GM18861 (cell line): ENCODE results near the gene RASGEF1B.

Experiments used
- ATAC-seq: cut with Tn5 transposase; IDR thresholded peaks from one replicate; pipeline ENCODE4 v1.9.1; 2021; ENCODE audit not compliant: unreplicated experiment

Gene RASGEF1B

DNA sequence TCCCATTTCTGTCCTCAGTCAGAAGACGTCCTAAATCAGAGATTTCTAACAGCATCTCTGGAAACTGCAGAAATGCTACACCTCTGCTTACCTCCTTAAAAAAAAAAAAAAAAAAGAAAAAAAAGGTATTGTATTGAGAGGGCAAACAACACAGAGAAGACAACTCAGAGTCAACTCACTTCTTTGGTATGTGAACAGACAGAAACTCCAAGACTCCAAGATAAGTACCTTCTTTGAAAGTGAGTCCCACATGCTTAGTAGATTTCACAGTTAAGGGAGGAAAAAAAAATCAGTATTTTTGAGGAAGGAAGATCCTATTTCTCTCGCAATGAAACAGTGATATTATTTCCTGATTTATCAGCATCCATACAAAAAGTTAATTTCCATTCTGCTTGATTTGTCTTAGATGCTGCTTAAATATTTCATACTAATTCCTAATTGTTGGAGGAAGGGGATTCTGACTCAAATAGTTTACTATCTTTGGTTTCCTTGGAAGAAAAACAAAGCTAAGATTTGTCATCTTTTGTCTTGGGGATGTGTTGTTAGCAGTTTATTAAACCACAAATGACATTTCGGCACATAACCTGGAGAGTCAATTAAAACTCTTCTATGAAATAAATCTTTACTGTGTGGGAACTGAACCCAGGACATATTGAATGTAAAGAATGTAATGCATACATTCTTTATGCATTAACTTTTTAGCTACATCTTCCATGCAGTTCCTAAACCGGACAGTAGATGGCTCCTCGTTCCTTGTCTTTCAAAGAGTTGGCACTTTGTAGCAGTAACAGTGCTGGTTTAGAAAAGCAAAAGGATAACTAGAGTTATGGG, 4.7 kb downstream of the RASGEF1B start:
- no peak for ATAC-seq

GRCh38 chr4:81465406-81466340, 6.0 kb downstream of the RASGEF1B start:
- ATAC-seq: no peak

DNA sequence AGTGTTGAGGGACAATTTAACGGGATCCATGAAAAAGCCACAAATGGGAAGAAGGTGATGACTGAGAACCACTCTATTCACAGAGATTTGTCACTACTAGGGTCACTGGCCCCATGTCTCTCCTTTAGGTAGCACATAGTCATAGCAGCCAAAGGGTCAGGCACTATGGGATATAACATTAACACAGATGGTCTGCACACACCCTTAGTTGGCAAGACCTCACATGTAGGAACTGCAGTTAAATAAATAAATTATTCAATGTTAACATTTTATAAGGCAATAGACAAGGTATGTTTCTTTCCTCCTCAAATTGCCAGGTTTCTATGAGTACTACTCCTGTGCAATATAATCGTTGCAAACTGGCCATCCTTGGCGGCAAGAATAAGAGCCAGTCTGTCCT, 10.9 kb downstream of the RASGEF1B start:
- ATAC-seq: no peak

DNA sequence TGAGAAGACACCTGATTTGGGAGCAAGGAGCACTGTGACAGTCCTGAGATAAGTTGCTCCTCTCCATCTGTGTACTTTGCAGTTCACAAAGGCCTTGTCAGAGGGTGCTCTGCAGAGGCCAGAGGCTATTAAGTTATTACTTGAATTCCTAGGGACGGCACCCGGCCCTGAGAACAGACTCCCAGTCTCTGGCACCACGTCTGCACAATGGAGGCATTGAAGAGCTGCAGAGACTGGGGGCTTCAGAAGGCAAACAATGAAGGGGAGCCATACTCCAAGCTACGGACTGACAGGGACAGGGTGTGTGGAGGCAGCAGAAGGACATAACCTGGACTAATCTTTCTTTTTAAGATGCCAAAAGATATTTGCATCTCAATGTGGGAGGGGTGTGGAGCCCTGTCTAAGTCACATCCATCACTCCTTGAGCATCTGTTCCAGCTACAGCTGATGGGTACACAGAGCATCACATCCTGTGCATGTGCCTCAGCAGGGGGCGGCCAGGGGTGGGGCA, 11.5 kb downstream of the RASGEF1B start:
- ATAC-seq: no peak

DNA sequence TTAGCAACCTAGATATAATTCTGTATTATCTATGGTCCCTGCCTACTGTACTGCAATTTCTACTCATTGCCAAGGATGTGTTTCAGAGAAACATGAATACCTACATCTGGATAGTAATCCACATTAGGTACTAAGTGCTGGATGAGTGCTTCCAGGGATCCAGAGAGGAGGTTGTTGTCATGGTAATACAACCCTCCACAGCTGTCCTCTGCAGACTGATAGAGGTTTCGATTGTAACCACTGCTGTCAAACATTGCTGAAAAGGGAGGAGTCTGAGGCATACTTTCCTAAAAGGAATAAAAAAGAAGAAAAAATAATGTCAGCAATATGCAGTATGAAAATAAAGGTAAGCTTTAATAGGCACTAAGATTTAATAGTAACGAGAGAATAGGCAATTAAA, 12.5 kb downstream of the RASGEF1B start:
- ATAC-seq: no peak

GRCh38 chr4:81457921-81458520, 13.7 kb downstream of the RASGEF1B start:
- no peak for ATAC-seq

DNA sequence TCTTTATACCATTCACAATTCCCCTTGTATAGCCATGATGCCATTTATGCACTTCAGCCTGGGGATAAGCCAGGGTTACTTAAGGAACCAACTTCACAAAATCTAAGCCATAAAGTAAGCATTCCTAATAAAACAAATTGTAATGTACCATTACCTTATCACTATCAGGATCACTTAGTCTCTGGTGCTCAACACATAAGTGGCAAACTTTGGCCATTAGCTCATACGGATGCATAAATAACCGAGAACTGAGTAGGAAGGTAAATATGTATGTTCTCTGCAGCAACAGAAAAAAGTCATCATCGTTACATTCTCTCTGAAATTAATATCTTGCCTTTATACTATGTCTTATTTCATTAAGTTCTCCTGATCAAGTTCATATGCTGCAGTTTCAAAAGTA, 14.4 kb downstream of the RASGEF1B start:
- ATAC-seq: no peak

DNA sequence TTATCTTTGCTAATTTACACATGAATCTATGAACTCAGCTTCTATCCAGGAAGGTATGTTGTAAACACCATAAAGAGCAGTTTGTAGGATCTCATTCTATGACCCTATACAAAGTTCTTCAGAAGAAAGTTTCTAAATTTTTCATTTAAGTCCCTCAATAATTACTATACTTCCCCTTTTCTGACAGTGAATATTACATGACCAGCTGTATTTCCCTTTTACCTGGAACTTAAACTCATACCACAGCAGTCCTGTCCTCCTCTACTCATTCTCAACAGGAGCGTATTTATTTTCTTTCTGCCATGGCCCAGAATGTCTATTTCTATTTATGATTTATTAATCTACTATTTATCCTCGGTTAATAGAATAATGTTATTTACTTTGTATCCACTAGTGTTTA, 15.8 kb downstream of the RASGEF1B start:
- no peak for ATAC-seq

- ATAC-seq: no peak
These were observed 16.8 kb downstream of the RASGEF1B start for GRCh38 chr4:81454948-81455347.

- no peak for ATAC-seq
These were observed 17.2 kb downstream of the RASGEF1B start for GRCh38 chr4:81454499-81454898.

- ATAC-seq: no peak
These were observed 18.7 kb downstream of the RASGEF1B start for GRCh38 chr4:81453024-81453423.

DNA sequence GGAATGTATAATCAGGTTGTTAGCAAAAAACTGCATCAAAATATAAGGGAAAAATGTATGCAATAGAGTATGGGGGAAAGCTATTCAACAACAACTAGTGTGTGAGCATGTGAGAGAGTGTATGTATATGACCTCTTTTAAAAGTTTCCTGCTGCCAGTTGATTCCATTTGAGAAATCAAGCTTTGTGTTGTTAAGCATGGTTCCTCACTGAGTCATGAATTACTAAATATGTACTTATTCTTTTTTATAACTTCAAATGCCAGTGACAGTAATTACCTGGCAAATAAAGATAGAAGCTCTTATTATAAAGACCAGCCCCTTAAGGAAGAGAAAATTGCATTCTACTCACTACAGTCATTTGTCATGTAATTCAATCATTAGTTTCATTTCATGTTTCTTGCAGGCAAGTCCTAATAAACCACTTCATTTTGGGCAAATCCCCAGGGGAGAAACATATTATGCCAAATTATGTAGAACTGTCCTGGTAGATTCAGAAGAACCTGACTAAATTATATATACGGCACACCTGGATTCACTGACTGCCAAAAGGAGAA, 19.2 kb downstream of the RASGEF1B start:
- no peak for ATAC-seq

DNA sequence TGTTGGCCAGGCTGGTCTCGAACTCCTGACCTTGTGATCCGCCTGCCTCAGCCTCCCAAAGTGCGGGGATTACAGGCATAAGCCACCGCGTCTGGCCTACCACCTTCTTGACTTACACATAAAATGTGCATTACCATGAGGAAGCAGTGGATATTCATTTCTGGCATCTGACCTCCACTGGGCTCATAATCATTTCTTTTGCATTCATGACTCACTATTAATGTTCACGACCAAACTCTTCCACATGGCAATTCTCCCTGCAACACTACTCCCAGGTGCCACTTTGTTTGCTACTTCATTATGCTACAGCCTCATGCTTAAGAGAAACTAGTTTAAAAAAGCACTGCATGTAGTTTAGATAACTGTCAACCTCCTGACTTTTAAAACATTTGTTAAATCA, 22.7 kb downstream of the RASGEF1B start:
- no peak for ATAC-seq

DNA sequence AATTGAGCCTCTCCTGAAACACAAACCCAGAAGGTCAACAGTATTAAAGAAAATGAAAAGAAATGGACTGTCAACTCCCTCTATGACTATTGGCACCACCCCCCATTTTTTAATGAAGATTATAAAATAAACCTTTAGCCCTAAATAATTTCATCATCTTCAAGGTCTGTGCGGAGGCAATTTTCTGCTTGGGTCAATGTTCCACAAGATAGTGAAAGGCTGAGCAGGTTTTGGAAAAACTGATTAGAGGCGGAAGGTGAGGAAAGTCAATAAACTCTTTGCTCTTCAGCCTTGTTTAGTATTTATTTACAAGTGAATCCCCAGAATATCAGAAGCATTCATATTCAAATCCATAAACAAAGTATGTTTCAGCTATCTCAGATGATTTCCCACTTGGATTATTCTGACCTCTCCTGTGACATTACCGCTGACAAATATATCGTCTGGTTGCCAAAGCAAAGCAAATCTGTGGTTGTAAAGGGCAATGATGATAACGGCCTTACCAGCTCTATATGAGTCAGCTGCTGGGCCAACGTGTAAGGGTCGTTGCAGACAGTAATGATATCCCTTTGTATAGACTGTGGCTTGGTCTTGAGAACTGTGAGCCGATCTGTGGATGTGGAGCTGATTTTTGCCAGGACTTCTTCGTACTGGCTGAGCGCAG, 24.0 kb downstream of the RASGEF1B start:
- no peak for ATAC-seq

DNA sequence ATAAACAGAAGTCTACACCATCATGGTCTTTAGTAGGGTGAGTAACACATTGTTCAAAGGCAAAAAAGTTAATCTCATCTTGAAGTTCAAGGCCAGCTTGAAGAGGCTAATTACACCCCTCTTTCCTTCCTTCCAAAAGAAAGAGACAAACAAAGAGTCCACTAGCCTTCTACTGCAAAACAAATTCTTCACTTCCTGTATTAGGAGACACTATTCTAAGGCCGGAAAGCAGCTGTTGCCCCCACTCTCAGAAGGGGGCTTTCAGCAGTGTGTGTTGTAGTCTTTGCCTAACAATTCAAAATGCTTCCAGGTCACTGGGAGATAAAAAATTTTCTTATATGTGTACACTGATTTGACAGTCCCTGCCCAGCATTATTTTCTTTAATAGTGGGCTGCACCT, 25.1 kb downstream of the RASGEF1B start:
- no peak for ATAC-seq

DNA sequence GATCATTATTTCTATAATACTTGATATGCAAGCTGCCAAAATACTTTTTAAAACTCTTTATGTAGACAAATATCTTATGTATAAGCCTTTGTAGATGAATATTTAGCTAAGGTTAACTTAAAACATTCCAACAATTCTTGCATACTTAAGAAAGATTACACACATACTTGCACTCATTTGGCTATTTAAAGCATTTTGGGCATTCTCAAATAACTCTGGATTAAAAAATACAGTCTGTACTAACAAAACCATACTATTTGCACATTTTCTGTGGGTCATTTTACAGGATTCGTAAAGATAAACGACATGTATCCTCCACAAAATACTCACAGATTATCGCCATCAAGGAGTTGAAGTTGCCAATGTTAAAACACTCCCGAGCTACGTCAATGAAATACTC, 26.5 kb downstream of the RASGEF1B start:
- no peak for ATAC-seq

- ATAC-seq: no peak
These were observed 29.1 kb downstream of the RASGEF1B start for GRCh38 chr4:81442484-81443085.

- ATAC-seq: no peak
These were observed 30.8 kb downstream of the RASGEF1B start for GRCh38 chr4:81440949-81441348.

DNA sequence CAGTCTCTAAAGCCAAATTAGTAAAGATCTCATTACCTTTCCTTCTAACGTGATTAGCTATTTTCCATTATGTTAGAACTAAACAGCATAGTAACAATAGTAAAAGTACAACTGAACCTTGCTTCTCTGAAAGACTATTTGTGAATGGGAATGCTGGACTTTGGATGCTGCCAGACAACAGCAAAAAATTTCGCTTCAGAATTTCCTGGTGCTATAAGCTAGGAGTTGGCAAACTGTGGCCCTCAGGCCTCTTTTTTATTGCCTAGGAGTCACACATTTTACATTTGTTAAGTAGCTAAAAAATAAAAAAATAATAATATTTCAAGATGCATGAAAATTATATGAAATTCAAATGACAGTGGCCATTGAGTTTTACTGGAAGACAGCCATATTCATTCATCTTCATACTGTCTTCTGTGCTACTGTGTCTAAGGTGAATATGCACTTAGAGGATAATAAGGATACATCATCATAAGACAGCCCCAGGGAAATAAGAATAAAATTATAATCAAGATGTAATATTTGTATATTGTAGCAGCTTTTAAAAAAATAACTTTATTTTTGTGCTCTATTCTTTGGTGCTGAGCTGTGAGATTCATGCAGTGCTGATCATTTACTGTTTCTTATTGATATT, 34.6 kb downstream of the RASGEF1B start:
- no peak for ATAC-seq

DNA sequence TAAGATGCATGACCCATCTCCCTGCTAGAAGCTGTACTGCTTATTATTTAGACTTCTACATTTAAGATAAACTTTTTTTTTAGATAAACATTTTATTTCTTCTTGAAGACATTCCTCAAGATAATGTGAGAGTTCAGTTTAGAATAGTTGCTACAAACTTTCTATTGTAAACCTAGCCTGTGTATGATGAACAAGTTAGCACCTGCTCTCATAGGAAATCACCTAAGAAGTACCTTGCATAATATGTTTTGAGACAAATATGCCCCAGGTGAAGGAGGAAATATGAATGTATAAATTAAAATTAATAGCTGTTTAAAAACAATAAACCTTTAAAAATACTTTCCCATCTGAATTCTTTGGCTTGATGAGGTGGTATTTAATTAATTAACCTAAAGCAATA, 35.6 kb downstream of the RASGEF1B start:
- no peak for ATAC-seq
